Measurements from ENCODE around the gene STPG1.

The STPG1 gene

DNA sequence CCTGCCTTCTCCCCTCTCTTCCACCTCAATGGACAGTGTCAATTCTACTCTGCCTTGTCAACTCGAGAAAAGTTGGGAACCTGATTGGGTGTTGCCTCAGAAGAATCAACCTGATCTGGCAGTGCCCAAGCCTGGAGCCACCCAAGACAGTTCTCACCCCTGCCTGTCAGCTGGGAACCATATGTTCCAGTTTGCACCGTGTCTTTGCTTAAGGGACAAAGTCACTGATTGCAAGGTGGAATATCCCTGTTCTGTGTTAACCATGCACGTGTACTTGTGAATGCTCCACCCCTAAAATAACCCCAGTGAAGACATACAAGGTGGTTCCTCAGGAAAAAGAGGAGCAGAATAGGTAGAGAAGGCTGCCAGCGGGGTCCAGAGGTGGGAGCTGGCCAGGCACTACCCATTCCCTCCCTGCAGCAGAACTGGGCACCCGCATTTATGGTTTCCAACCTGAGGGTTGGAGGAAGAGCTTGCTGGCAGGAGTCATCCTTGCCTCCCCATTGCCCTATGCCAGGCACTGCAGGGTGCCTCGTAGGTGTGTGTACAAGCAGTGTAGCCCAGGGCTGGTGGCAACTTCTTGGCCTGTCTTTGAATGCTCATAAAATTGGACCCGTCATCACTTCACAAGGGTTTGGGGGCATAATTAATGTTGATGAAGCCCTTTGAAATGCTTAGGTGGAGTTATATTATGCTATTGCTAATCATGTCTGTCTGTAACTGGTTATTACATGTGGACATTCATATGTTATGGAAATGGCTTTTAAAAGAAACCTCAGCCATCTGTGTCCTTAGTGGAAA is 13.4 kb upstream of the STPG1 start:
- DNase-seq = no peak

DNA sequence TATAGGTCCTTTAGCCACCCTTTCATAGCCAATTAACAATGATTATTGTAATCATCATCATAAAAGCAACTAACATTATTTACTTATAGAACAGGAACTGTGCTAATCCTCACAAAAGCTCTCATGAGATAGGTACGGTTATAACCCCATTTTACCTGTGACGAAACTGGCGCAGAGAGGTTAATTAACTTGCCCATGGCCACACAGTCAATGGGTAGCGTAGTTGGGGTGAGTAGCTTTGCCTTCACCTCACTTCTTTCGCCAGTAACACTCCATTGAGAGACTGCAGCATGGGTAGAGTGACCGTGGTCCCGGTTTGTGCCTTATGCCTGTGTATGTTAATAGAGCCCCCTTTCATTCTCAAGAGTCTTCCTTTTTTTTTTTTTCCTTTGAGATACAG is 12.3 kb upstream of the STPG1 start:
- no peak for DNase-seq

DNA sequence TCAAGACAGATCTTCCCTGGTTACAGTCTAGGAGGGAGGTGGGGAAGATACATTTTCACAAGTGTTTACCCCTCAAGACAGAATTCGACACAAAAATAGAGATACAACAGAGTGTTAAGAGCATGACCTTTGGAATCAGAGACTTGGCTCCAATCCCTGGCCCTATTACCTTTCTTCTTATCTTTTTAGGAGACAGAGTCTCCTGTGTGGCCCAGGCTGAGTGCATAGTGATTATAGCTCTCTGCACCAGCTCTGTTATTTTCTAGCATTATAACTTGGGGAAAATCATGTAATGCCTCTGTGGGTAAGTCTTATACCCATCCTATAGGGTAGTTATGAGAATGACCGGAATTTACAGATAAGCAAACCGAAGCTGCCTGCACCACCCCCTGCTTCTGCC is 11.9 kb upstream of the STPG1 start:
- DNase-seq = no peak

DNA sequence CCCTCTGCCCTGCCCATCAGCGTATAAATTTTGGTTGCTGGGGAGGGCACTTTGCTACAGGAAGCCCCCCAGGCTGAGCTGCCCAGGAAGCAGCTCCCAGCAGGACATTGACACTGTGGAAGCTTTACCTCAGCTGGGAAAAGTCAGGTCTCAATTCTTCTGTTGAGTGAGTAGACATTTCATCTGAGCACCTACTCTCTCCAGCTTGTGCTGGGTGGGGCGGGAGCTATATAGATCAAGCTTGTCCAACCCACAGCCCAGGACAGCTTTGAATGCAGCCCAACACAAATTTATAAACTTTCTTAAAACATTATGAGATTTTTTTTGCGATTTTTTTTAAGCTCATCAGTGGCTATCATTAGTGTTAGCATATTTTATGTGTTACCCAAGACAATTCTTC is 11.4 kb upstream of the STPG1 start:
- DNase-seq = no peak

DNA sequence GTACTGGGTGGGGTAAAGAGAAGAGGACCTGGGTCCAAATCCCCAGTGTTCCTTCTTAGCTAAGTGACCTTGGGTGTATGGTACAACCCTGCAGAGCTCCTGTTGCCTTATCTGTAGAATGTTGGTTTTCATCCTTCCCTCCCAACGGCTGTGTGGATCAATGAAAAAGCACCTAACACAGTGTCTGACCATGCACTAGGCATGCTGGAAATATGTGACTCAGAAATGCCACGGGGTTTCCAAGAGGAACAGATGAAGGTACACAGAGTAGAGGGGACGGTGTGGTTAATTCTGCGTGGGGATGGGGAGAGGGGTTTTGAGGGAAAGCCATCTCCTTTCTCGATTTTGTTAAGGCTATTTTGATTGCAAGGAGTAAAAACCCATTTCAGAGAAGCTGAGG is 10.6 kb upstream of the STPG1 start:
- DNase-seq = no peak

DNA sequence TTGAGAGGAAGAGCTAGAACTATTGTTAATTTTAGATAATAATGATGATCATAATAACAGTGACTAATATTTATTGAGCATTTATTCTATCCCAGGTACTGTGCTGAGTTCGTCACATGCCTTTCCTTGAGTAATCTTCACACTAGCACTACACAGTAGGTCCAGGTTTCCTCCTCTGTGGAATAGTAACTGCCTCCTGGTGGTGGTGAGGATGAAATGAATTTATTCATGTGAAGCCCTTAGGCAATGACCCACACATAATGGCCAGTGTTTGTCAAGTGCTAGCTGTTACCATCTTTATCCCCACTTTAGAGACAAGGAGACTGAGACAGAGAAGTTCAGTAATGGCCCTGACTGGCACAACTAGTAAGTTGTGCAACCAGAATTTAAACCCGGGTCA is 7.9 kb upstream of the STPG1 start:
- DNase-seq = no peak

DNA sequence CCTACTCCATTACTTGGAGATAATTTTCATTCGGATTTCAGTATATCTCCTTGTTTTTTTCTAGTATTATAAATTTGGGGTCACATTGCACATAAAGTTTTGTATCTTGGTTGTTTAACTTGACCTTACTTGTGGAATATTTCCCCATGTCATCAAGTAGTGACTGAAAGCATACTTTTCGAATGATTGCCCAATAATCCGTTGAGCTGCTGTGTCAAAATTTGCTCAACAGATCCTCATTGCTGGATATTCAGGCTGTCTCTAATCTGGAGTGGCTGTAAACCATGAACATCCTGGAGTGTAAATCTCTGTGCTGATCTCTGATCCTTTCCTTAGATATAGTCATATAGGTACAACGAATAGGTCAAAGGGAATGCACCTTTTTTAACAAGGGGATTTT is 7.0 kb upstream of the STPG1 start:
- no peak for DNase-seq

DNA sequence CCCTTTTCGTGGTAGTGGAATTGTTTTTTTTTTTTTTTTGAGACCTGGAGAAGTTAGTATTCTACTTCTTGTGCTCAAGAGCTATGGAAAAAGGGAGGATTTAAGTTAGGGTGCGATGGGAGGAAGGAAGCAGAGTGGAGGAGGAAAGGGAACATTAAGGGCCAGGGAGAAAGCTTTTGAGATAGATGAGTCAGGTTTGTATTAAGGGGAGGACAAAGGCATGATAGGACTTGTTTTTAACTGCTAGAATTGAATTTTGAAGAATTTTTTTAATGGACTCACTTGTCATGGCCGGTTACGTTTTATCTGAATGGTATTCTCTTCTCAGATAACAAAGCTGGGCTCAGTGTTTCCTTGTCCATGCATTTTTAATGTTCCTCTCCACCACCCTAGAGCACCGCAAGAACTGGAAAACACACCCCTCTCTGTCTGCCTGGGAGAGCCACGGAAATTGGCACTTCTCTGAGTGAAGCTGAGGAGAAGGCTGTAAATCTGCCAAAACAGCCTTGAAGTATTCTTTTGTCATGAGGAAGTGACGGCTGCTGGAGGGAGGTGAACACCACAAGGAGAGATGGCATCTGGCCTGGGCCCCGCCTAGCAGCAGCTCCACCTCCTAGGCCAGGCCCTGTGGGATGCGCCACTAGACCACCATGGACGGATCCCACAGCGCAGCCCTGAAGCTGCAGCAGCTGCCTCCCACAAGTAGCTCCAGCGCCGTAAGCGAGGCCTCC is 5.5 kb upstream of the STPG1 start:
- DNase-seq = no peak

DNA sequence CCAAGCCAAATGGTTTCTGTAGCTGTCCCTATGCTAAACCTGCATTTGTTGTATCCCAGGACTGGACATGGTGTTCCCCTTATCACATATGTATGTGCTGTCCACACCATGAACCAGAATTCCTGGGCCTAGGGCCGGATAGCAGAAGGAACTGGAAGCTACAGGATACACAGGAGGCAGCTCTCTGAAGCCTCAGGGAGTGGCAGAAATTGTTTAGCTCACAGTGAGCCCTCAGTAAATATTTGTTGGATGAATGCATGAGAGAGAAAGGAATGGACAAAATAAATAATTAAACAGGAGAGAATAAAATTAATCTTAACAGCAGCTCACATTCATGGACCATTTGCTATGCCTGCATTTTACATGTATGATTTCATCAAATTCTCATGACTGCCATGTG is 4.1 kb upstream of the STPG1 start:
- DNase-seq = no peak

DNA sequence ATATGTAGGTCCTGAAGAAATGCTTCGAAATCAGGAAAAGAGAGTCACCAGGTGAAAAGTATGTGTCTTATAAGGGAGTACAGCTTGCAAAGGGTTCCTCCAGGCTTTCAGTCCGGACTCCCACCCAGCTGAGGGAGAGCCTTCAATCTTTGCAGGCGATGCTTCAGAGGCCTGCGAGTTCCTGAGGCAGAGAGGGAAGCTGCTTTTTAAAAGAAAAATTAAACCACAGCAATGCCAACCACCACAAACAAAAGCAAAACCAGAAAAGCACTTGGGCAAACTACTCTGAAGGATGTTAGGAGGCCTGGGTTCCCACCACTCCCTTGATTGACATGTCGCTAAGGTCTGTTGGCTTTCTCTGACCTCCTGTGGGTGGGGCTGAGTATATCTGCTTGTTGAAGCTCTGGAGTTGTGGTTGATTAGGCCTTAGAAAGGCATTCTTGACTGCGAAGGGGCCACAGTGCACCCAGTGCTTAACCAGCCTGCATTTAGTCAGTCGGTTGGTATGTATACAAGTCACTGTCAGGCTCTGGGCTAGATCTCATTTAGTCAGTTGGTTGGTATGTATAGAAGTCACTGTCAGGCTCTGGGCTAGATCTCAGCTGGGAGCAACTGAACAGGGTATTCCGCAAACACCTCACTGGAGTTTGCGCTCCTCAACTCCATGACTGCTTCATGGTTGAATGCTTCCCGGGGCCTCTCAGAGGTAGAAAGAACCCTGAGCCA is 3.2 kb upstream of the STPG1 start:
- peak; percentile 31 for DNase-seq

DNA sequence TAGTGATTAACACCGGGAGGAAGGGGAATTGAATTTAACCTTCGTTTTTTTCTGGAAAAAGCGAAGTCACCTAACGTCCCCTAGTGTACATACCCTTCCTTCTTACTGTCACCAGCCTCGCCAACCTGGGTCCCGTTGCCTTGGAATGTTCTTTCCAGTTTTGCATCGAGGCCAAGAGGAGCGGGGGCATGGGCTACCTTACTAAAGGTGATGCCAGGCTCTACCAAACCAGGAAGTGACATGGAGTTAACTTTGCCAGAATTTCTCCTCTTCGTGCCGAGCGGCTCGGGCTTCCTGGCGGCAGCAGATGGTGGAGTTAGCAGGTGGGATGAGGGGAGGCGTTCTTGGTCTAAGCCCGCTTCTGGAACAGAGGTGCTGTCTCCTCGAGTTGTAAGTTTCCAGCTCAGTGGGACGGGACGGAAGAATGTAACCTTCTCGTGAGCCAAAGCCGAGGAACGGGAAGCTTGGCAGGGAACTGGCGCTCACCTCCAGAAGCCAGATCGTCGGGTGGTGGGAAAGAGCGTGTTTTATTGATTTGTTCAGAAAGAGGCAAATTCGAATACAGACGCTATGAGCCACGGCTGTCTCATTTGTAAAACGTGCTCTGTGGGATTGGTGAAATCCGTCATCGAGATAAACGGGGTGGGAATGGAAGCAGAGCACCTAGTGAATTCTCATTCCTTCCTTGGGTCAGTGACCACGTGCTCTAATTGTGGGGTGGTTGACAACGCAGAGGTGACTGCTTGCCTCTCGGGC is 2.5 kb upstream of the STPG1 start:
- no peak for DNase-seq

DNA sequence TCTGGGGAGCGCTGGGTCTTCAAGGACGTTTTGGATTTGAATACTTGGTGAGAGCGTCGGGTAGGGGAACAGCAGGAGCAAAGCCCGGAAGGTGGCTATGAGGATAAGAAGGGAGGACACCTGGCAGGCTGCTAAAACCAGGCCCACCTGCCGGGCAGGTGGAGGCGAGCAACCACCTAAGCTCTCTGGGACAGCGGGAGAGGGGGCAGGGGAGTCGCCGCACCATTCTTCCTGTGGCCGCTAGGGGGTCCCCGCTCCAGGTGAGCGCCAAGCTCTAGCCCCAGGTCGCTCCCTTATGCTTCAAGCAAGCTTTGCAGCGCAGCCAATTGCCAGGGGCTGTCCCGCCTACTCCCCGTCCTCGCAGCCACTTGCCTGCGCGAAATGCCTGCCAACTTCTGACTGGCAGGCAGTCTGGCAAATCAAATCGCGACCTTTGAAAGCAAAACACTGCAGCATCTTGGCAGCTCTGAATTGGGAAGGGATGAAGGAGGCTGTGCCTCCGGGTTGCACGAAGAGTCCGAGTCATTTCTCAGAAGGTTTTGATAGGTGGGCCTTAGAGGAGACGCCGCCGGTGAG is 1.8 kb upstream of the STPG1 start, which contains the start of gene NIPAL3:
NIPAL3 (plus strand) TSS at position 469 of the 576 bp plus-strand sequence. CDS start 3,746 bp downstream, outside the sequence.
- DNase-seq = peak; percentile 96

DNA sequence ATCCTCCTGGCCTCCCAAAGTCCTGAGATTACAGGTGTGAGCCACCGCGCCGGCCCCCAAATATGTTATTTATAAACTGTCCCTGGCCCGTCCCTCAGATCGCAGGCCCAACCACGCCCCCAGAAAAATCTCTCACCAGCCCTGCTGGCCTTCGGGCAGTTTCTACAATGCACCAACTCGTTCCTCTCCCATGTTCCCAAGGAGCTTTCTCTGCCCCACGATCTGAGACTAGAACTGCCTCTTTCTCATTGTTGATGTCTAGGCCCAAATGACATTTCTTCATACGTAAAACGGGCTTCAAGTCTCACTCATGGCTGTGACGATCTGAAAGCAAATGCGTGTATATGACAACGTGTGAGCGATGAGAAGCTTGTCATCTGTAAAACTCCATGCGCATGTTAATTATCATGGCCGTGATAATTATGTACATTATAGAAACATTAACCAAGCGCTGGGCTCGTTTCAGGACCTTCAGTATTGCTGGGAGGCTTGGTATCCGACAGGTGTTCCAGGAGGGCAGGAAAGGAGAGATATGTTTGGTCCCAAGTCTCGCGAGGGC is 1.3 kb upstream of the STPG1 start:
- DNase-seq = no peak

DNA sequence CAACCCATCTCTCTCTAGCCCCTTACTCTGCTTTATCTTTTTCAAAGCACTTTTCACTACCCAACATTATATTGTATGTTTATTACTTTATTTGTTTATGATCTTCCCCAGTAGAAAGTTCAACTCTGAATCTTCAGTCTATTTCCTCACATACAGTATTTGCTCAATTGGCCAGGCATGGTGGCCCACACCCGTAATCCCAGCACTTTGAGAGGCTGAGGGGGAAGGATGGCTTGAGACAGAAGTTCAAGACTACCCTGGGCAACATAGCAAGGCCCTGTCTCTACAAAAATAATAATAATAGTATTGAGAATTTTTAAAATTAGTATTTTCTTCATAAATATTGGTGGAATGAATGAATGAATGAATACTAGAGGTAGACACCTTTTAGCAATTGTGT is 1.2 kb downstream of the STPG1 start:
- no peak for DNase-seq

DNA sequence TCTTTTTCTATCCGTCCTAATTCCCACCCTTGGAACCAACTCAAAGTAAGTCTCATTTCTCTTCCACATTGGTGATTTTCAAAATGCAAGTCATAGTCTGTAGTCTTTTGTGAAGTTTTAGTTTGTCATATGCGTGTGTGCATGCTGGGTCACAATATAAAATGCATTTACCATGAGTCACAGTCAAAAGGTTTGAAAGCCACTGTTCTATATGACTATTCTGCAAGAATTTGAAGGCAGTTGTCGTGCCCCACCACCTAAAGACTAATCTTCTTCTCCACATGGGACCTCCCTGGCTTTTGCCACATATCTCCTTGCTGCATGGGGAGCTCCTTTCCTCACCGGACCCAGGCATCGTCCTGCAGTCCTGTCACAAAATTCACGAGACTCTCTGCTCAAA is 1.6 kb downstream of the STPG1 start:
- DNase-seq = no peak

DNA sequence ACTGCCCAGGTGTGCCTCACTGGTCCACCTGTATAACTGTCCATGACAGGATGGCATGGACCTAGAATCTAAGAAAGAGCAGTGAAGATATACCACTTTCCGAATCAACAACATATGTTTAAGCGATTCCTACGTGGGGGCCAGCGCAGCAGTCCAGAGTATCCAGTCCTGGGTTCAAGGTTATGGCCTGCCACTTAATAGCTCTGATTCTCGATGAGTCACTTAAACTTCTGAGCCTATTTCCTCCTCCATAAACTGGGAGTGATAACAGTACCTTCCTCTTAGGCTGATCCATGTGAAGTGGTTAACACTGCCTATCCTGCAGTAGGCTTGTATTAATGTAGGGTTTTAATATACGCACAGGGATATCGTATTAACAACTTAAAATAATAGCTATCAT is 2.8 kb downstream of the STPG1 start:
- no peak for DNase-seq

DNA sequence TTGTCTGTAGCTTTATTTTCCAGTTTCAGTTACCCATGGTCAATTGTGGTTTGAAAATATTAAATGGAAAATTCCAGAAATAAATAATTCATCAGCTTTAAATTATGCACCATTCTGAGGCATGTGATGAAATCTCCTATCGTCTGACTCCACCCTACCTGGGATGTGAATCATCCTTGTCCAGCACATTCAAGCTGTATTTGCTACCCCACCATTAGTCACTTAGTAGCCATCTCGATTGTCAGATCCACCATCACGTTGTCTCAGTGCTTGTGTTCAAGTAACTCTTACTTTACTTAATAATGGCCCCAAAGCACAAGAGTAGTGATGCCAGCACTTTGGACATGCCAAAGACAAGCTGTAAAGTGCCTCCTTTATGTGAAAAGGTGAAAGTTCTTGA is 4.0 kb downstream of the STPG1 start:
- DNase-seq = no peak

DNA sequence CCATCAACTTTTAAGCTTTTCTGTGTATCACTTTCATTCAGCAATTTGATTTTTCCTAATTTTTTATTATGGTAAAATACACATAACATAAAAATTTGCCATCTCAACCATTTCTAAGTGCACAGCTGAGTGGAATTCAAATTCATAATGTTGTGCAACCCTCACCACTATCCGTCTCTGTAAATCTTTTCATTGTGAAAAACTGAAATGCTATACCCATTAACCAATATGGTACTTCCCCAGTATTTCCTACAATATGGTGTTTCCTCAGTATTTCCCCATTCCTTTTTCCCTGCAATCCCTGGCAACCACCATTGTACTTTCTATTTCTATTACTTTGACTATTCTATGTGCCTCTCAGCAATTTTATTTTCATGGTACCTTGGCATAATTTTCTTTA is 6.8 kb downstream of the STPG1 start:
- DNase-seq = no peak

DNA sequence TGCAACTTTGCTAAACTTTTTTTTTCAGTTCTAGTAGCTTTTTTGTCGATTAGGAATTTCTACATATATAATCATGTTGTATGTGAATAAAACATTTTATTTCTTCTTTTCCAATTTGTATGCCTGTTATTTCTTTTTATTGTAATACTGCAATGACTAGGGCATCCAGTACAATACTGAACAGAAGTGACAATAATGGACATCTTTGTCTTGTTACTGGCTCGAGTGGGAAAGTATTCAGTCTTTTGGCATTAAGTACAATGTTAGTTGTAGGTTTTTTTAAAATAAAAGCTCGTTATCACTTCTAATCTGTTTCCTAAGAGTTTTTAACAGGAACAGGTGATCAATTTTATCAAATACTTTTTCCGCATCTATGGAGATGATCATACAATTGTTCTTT is 9.8 kb downstream of the STPG1 start:
- no peak for DNase-seq

DNA sequence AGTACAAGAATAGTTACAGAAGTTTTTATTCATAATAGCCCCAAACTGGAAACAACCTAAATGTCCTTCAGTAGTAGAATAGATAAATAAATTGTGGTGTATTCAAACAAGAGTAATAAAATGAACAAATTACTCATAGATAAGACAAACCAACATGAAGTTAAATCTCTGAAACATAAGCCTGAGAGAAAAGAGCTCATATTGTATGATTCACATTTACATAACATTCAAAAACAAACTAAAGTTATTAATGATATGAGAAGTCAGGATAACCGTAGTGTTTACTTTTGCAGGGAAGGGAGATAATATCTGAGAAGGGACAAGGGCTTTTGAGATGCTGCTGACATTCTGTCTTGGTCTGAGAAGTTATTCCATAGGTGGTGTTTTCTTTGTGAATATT is 13.5 kb downstream of the STPG1 start:
- DNase-seq = no peak

DNA sequence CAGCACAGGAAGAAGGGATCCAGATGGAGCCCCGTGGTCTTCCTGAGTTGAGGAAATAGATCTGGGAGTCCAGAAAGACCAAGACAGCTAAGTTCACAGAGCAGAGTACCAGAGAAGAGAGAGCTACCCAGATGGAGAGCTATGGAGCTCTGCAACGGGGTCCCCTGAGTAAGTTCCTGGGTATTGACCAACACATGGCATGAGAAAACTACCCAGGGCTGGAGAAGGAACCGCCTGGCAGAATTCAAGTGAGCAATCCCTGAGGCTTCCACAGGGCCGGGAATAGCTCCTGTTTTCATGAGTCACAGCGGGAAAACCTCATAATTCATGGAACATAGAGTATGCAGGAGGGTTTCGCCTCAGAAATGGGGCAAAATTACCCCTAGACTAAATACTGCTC is 19.7 kb downstream of the STPG1 start:
- DNase-seq = no peak

DNA sequence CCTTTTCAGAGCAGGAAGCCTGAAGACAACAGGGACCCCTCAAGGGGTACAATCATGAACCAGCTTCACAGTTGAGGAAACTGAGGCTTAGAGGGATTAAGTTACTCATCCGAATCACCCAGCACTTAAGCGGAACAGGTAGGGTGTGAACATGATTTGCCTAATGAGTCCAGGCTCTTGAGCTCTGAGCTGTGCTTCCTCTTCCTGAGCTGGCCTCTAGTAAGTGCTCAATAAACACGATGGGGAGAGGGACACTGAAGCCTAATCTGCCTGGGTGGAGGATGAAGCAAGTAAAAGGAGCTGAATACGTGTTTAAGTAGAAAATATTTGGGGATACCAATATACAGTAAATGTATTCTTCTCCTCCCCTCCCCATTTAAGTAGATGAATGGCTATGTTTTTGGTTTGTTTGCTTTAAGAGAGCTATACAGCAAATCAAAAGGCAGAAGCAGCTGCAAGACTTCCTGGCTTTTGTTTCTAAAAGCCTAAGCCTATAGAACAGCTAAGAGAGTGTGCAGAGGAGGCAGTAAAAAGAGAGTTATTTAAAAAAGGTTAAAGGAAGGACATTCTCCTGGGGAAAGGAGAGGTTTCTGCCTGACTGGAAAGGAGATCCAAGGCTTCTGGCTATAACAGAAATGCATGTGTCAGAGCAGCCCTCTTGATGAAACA is 20.5 kb downstream of the STPG1 start:
- DNase-seq = no peak

Measured in activated CD8-positive, alpha-beta memory T cell treated with anti-CD3 and anti-CD28 coated beads, Interleukin-2, amount 50 U/mL, for 4 hours (primary cell).